Neuron (in vitro differentiated cells): Measurements from ENCODE around the gene DUSP2.
"Not testable (repeated sequence)": the region's sequence is repeated elsewhere in the genome, so short reads cannot be mapped to it uniquely, and the experiment has no call there.

ENCODE experiments used
- H2AFZ ChIP-seq: one replicate; pipeline ENCODE4 v1.6.1; 2013; ENCODE audit warnings: low read depth, mild to moderate bottlenecking, inconsistent platforms, low read length, moderate library complexity
- H3K27me3 ChIP-seq: one replicate; pipeline ENCODE4 v1.6.1; 2013; ENCODE audit warnings: low read length; ENCODE audit not compliant: insufficient read depth
- H3K36me3 ChIP-seq: one replicate; pipeline ENCODE4 v1.6.1; 2013; ENCODE audit warnings: low read length; ENCODE audit not compliant: insufficient read depth
- H3K4me1 ChIP-seq: one replicate; pipeline ENCODE4 v1.6.1; 2013; ENCODE audit warnings: low read length; ENCODE audit not compliant: insufficient read depth
- H3K4me3 ChIP-seq: 2 replicates; pipeline ENCODE4 v1.5.1; 2013; ENCODE audit warnings: mild to moderate bottlenecking, low read length, moderate library complexity
- H3K9me3 ChIP-seq: one replicate; pipeline ENCODE4 v1.6.1; 2013; ENCODE audit warnings: low read length

Gene DUSP2

DNA sequence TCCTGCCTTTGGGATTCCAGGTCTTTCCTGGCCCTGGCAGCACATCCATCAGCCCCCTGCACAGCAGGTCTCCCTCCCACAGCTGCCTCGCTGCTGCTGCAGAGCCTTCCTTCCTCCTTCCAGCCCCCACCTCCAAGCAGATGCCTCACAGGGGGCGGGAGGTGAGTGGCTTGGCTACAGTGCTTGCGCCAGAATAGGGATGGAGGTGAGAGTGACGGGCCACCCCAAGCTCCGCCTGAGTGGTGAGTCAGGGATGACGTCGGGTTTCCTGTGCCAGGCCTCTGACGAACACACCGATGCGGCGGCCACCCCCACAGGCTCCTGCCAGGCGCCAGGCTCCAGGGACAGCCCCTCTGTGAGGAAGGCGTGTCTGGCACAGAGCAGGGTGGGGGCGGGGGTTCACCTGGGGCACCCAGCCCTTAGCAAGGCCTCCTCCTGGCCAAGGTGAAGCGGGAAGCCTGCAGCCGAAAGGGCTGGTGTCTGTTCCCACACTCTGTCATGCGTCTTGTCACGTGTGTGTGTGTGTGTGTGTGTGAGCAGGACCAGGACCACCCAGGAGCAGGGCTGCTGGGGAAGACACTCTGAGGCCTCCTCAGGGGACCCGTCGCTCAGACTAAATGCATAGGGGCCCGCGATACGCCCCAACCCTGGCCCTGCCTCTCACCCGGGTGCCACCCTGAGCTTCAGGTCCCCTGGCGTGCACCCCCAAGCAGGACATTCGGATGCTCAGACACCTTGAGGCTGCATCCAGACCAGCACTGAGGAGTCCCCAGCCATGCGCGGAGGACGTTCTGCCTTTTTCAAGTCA, 3.4 kb upstream of the DUSP2 start:
- Histone ChIP-seq H3K36me3 (no peaks in the 10 kb centered on the region), H3K4me3 (no peak overlapping the region), H3K9me3 (no peaks in the 10 kb centered on the region), H3K27me3 (peaks cover 41% of the 10 kb centered on the region), H2AFZ (no peak overlapping the region), H3K4me1 (peaks cover 31% of the 10 kb centered on the region)

- no peak overlapping the region for H3K4me3 ChIP-seq
Observed at GRCh38 chr2:96147593-96148201, 2.5 kb upstream of the DUSP2 start.

DNA sequence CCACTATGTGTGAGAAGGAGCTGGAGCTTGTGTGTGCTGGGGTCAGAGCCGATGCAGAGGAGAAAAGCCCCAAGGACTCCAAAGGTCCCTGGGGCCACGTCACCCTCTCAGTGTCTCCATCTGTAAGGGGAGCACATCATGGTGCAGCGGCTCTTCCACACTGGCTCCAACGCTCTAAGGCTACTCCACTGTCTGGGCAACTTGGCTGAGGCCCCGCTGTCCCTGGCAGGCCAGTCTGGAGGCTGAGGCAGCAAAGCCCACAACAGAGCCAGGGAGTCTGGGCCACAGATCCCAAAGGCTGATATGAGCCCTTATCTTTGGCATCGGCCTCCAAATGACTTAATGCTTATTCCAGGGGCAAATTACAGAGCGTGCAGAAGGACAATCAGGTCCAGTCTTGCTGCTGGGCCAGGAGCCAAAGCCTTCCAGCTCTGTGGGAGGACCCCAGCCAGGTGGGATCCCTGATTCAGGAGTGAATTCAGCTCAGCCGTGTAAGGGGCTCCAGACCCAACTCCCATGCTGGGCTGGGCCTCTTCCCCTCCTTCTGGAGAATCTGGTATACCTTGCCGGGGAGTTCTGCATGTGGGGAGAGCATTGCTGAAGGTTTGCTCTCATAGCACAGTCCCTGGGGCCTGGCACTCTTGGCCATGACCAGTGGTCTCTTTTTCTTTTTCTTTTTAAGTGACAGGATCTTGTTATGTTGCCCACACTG, 1.8 kb upstream of the DUSP2 start:
- no peaks in the 10 kb centered on the region for H3K9me3 ChIP-seq
- H3K4me3 ChIP-seq = no peak overlapping the region
- H3K27me3 ChIP-seq = peaks cover 52% of the 10 kb centered on the region
- no peaks in the 10 kb centered on the region for H3K36me3 ChIP-seq
- H3K4me1 ChIP-seq = peaks cover 15% of the 10 kb centered on the region
- H2AFZ ChIP-seq = no peak overlapping the region

More at GRCh38 chr2:96147593-96148201, 2.5 kb upstream of the DUSP2 start:
- H2AFZ ChIP-seq = no peak overlapping the region
- no peaks in the 10 kb centered on the region for H3K9me3 ChIP-seq
- no peaks in the 10 kb centered on the region for H3K36me3 ChIP-seq
- peaks cover 45% of the 10 kb centered on the region for H3K27me3 ChIP-seq
- H3K4me1 ChIP-seq = peaks cover 22% of the 10 kb centered on the region

- no peaks in the 10 kb centered on the region for H3K36me3 ChIP-seq
- H3K4me3 ChIP-seq = no peak overlapping the region
- H3K4me1 ChIP-seq = peaks cover 13% of the 10 kb centered on the region
- peaks cover 52% of the 10 kb centered on the region for H3K27me3 ChIP-seq
- no peak overlapping the region for H2AFZ ChIP-seq
- H3K9me3 ChIP-seq = no peaks in the 10 kb centered on the region
Observed at GRCh38 chr2:96146153-96146880, 1.1 kb upstream of the DUSP2 start.

DNA sequence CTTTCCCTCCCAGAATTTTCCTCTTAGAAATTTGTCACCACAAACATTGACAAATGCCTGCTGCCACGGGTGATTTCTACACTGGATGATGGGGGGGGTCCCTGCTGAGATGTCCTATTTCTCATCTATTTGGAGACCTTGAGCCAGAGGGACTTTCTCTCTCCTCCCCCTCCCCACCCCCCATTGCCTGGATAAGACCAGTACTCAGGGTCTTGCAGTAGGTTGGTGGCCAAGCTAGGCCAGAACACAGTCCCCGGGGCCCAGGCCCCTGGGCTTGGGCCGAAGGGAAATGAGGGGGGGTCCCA, 560 bp upstream of the DUSP2 start:
- Histone ChIP-seq H3K27me3 (peaks cover 52% of the 10 kb centered on the region), H3K4me3 (no peak overlapping the region), H2AFZ (no peak overlapping the region), H3K36me3 (no peaks in the 10 kb centered on the region), H3K9me3 (no peaks in the 10 kb centered on the region), H3K4me1 (peaks cover 13% of the 10 kb centered on the region)

DNA sequence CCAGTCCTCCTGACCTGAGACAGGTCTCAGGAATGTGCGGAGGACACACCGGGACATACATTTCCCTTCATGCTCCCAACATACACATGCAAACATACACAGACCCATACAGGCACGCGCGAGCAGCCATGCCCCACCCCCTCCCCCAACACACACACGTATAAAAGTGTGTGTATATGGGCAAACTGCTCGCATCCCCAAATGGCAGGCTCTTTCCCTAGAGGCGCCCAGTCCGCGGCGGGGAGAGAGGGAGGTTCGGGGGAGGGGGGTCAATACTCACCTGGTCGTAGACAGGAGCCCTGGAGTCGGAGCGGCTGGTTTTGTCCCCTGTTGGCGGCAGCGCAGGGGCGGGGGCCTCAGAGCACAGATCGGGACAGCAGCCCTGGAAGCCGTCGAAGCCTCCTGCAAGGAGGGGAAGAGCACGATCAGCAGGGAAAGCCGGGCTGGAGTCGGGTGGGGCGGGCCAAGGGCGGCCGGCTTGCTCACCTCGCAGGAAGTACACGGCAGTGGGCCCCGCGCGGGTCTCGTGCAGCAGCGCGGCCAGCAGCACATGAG, 682 bp downstream of the DUSP2 start:
- H3K4me1 ChIP-seq = peaks cover 13% of the 10 kb centered on the region
- H3K36me3 ChIP-seq = no peaks in the 10 kb centered on the region
- peak overlapping the region; percentile 54 for H2AFZ ChIP-seq
- H3K4me3 ChIP-seq = peak overlapping the region; percentile 33
- H3K9me3 ChIP-seq = no peaks in the 10 kb centered on the region
- H3K27me3 ChIP-seq = peaks cover 52% of the 10 kb centered on the region

GRCh38 chr2:96143848-96144480, 1.3 kb downstream of the DUSP2 start:
- Histone ChIP-seq H2AFZ (no peak overlapping the region), H3K4me3 (no peak overlapping the region), H3K4me1 (peaks cover 10% of the 10 kb centered on the region), H3K36me3 (no peaks in the 10 kb centered on the region), H3K9me3 (no peaks in the 10 kb centered on the region), H3K27me3 (peaks cover 52% of the 10 kb centered on the region)

- no peak overlapping the region for H2AFZ ChIP-seq
- no peaks in the 10 kb centered on the region for H3K9me3 ChIP-seq
- no peak overlapping the region for H3K4me3 ChIP-seq
- H3K36me3 ChIP-seq = no peaks in the 10 kb centered on the region
- H3K27me3 ChIP-seq = peaks cover 52% of the 10 kb centered on the region
- H3K4me1 ChIP-seq = peaks cover 5% of the 10 kb centered on the region
Observed at GRCh38 chr2:96143231-96143847, 1.9 kb downstream of the DUSP2 start.

- Histone ChIP-seq H2AFZ (no peak overlapping the region), H3K9me3 (no peaks in the 10 kb centered on the region), H3K27me3 (peaks cover 52% of the 10 kb centered on the region), H3K36me3 (no peaks in the 10 kb centered on the region), H3K4me3 (no peak overlapping the region), H3K4me1 (peaks cover 3% of the 10 kb centered on the region)
Observed at GRCh38 chr2:96142217-96143113, 2.8 kb downstream of the DUSP2 start.

DNA sequence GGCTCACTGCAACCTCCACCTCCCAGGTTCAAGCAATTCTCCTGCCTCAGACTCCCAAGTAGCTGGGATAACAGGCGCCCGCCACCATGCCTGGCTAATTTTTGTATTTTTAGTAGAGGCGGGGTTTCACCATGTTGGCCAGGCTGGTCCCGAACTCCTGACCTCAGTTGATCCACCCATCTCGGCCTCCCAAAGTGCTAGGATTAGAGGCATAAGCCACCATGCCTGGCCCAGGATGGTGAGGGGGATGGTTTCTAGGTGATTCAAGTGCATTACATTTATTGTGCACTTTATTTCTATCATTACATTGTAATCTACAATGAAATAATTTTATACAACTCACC, 3.6 kb downstream of the DUSP2 start:
- not testable (repeated sequence) for H3K4me3 ChIP-seq, H3K36me3 ChIP-seq
- H3K27me3 ChIP-seq = peaks cover 43% of the 10 kb centered on the region

DNA sequence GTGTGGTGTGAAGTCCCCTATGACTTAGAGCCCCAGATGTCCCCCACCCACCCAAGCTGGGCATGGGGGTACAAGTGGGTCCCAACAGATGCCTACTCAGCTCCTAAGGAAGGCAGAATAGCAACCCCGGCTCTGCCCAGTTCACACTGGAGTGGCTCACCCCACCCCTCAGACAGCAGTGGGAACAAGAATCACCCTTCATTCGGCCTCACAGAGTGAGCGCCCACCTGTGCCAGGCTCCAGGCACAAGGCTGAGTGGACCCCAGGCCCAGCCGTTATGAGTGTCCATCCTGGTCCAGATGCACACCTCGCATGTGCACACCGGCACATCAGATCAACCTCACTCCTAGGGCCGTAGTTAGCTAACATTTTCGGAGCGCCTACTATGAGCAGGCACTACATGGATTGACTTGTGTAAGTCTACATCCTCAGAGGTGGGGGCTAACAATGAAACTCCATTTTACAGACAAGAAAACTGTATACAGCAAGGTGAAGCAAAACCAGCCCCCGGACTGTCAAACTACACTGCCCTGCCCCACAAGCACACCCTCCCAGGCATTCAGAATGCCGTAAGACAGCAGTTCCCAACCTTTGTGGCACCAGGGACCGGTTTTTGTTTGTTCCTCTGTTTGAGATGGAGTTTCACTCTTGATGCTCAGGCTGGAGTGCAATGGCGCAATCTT, 4.2 kb downstream of the DUSP2 start:
- no peaks in the 10 kb centered on the region for H3K9me3 ChIP-seq
- no peaks in the 10 kb centered on the region for H3K36me3 ChIP-seq
- no peaks in the 10 kb centered on the region for H3K4me1 ChIP-seq
- H3K4me3 ChIP-seq = no peak overlapping the region
- no peak overlapping the region for H2AFZ ChIP-seq
- H3K27me3 ChIP-seq = peaks cover 41% of the 10 kb centered on the region

More for the DNA sequence above, 3.6 kb downstream of the DUSP2 start:
- H3K9me3 ChIP-seq, H2AFZ ChIP-seq, H3K4me1 ChIP-seq: not testable (repeated sequence)
